ENCODE measurements around the gene HAPLN2. TPM values are rescaled to one million over a fixed set of nuclear protein-coding genes. Genes with fewer than 3 reads are reported as not detected.
A peak's percentile ranks its signal among the peaks of the same experiment; 100 is the strongest.
"Not testable (repeated sequence)": the region's sequence is repeated elsewhere in the genome, so short reads cannot be mapped to it uniquely, and the experiment has no call there.

Gene HAPLN2
- total RNA-seq, 2 experiments from 2014 or later: not detected

DNA sequence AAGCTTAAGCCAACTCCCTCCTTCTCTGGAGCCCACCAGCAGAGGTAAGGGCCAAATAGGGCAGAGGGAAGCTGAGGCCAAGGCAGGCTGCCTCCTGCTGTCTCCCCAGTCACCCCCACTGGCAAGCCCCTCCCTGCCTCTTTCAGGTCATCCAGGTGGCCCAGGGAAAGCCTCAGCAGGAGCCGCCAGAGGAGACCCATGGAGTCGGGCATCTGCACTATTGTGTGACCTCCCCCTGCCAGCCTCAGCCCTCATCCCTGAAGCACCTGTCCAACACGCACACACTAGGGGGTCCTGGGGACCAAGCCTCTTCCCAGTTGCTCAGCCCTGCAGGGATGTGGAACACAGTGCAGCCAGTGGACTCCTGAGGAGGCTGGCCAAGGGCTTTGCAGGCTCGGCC lies 32.9 kb upstream of the HAPLN2 start:
- no peak for ATAC-seq
- ChIA-PET POLR2A (interaction anchor here (0.8 to 2.5 kb wide), 4 partner anchors 9 to 88 kb away, joined by 3 to 9 read pairs (median 4); no protein-coding TSS in a partner anchor), CTCF (interaction anchor here (1.0 to 3.2 kb wide), 8 partner anchors 12 to 129 kb away, joined by 3 to 16 read pairs (median 4); no protein-coding TSS in a partner anchor)
- no peak for TF ChIP-seq CTCF (IDR thresholded peaks at IDR 0.05)
- Mint-ChIP-seq H3K27ac (no peak overlapping the region), H3K4me3 (no peak overlapping the region), H3K27me3 (no peaks in the 10 kb centered on the region), H3K36me3 (ENCODE audit: low read depth) (peaks cover 25% of the 10 kb centered on the region), H3K9me3 (no peaks in the 10 kb centered on the region), H3K4me1 (ENCODE audit: low read depth) (peaks cover 17% of the 10 kb centered on the region)
- no peak for DNase-seq
- intact Hi-C loops (cut with micrococcal nuclease): no loop called here

DNA sequence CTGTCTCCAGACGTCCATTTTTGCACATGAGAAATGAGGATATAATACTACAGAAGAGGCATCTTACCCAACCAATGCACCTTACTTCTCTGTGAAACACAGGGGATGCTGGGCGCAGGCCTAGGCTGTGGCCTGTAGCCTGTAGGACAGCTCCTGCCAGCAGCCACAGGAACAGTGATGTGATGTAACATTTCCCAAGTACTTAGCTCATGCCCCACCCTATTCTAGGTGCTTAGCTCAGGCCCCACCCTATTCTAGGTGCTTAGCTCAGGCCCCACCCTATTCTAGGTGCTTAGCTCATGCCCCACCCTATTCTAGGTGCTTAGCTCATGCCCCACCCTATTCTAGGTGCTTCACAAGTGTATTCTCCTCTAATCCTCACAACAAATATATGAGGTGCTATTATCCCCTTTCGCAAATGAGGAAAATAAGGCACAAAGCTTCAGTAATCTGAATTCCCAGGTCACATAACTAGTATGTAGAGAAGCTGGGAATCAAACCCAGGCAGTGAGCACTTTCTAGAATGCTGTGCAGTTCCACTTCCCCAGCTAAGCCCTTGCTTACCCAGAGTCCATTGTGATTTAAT lies 32.2 kb upstream of the HAPLN2 start:
- no peak for DNase-seq
- Mint-ChIP-seq H3K4me3 (no peak overlapping the region), H3K36me3 (ENCODE audit: low read depth) (peaks cover 25% of the 10 kb centered on the region), H3K27ac (no peak overlapping the region), H3K27me3 (no peaks in the 10 kb centered on the region), H3K9me3 (no peaks in the 10 kb centered on the region), H3K4me1 (ENCODE audit: low read depth) (peaks cover 15% of the 10 kb centered on the region)
- POLR2A ChIA-PET: interaction anchor here (0.8 to 2.5 kb wide), 4 partner anchors 9 to 89 kb away, joined by 3 to 9 read pairs (median 4); no protein-coding TSS in a partner anchor
- CTCF ChIA-PET: interaction anchor here (0.9 to 3.2 kb wide), 5 partner anchors 13 to 129 kb away, joined by 4 to 16 read pairs (median 5); no protein-coding TSS in a partner anchor
- TF ChIP-seq CTCF (IDR thresholded peaks at IDR 0.05): no peak
- no peak for ATAC-seq
- intact Hi-C loops (cut with micrococcal nuclease): no loop called here

GRCh38 chr1:156587927-156588326 lies 31.3 kb upstream of the HAPLN2 start:
- H3K27me3 Mint-ChIP-seq; DNase-seq; H3K9me3 Mint-ChIP-seq; ATAC-seq; intact Hi-C loops (cut with micrococcal nuclease); H3K27ac Mint-ChIP-seq; H3K4me3 Mint-ChIP-seq: not testable (repeated sequence)
- peaks cover 27% of the 10 kb centered on the region for H3K36me3 Mint-ChIP-seq (ENCODE audit: low read depth)
- POLR2A ChIA-PET: interaction anchor here (1.7 kb wide), 1 partner anchor 131 kb away, joined by 4 read pairs; no protein-coding TSS in a partner anchor
- peaks cover 22% of the 10 kb centered on the region for H3K4me1 Mint-ChIP-seq (ENCODE audit: low read depth)
- CTCF ChIA-PET: interaction anchor here (1.4 to 4.5 kb wide), 4 partner anchors 13 to 107 kb away, joined by 4 to 20 read pairs (median 7); partner anchors contain the start of gene GPATCH4

DNA sequence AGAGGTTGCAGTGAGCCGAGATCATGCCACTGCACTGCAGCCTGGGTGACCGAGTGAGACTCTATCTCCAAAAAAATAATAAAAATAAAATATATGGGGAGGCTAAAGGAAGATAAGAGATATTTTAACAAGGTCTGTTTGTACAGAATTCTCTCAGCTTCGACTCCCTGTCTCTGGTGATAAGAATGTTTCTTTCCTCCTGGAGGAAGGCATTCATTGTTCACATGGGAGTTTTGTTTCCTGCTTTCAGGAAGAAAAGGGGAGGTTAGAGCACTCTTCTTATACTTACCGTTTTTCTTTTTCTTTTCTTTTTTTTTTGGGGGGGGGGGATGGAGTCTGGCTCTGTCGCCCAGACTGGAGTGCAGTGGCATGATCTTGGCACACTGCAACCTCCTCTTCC lies 29.7 kb upstream of the HAPLN2 start:
- no peak for TF ChIP-seq CTCF (IDR thresholded peaks at IDR 0.05)
- no peak for ATAC-seq
- no peak for DNase-seq
- ChIA-PET CTCF (interaction anchor here (0.9 to 4.5 kb wide), 5 partner anchors 9 to 109 kb away, joined by 3 to 20 read pairs (median 5); partner anchors contain the start of gene GPATCH4), POLR2A (interaction anchor here (0.6 to 1.3 kb wide), 2 partner anchors 11 to 153 kb away, joined by 3 to 4 read pairs; no protein-coding TSS in a partner anchor)
- intact Hi-C loops (cut with micrococcal nuclease): no loop called here
- peaks cover 28% of the 10 kb centered on the region for H3K4me1 Mint-ChIP-seq (ENCODE audit: low read depth)
- no peaks in the 10 kb centered on the region for H3K27me3 Mint-ChIP-seq
- H3K4me3 Mint-ChIP-seq: no peak overlapping the region
- H3K9me3 Mint-ChIP-seq: no peaks in the 10 kb centered on the region
- no peak overlapping the region for H3K27ac Mint-ChIP-seq
- peaks cover 25% of the 10 kb centered on the region for H3K36me3 Mint-ChIP-seq (ENCODE audit: low read depth)

GRCh38 chr1:156590326-156591180 lies 28.7 kb upstream of the HAPLN2 start:
- no peak for TF ChIP-seq CTCF (IDR thresholded peaks at IDR 0.05)
- ChIA-PET CTCF (interaction anchor here (1.0 to 5.8 kb wide), 11 partner anchors 8 to 110 kb away, joined by 3 to 24 read pairs (median 6); partner anchors contain the start of genes GPATCH4 and MEF2D), POLR2A (interaction anchor here (0.6 to 5.2 kb wide), 16 partner anchors 10 to 152 kb away, joined by 3 to 66 read pairs (median 4); partner anchors contain the start of genes GPATCH4, MEF2D and TTC24)
- ATAC-seq (peak; percentile 6), DNase-seq (no peak)
- peak overlapping the region; percentile 87 for H3K27ac Mint-ChIP-seq
- peaks cover 29% of the 10 kb centered on the region for H3K36me3 Mint-ChIP-seq (ENCODE audit: low read depth)
- intact Hi-C loops (cut with micrococcal nuclease): no loop called here
- H3K4me1 Mint-ChIP-seq (ENCODE audit: low read depth): peaks cover 30% of the 10 kb centered on the region
- no peaks in the 10 kb centered on the region for H3K27me3 Mint-ChIP-seq
- peak overlapping the region; percentile 77 for H3K4me3 Mint-ChIP-seq
- no peaks in the 10 kb centered on the region for H3K9me3 Mint-ChIP-seq
